NCI-H526 treated with DMSO at 0.1 percent for 48 hours (cell line): ENCODE data around the gene LRRC17.
"Not testable (repeated sequence)": the region's sequence is repeated elsewhere in the genome, so short reads cannot be mapped to it uniquely, and the experiment has no call there.

Experiments used
- DNase-seq: peaks from one replicate; lab custom pipeline; 2025; lab: John Stamatoyannopoulos, UW

Gene LRRC17

GRCh38 chr7:102897211-102897631 lies 15.6 kb upstream of the LRRC17 start:
- no peak for DNase-seq

GRCh38 chr7:102897856-102898531 lies 14.8 kb upstream of the LRRC17 start:
- no peak for DNase-seq

- no peak for DNase-seq
Observed at GRCh38 chr7:102898532-102898859, 14.3 kb upstream of the LRRC17 start.

GRCh38 chr7:102902052-102902451 lies 10.7 kb upstream of the LRRC17 start:
- DNase-seq: not testable (repeated sequence)

GRCh38 chr7:102903576-102903975 lies 9.2 kb upstream of the LRRC17 start:
- DNase-seq: not testable (repeated sequence)

- DNase-seq: no peak
Observed at GRCh38 chr7:102908676-102909075, 4.1 kb upstream of the LRRC17 start.

GRCh38 chr7:102913826-102914225 lies 1.0 kb downstream of the LRRC17 start:
- DNase-seq: no peak

GRCh38 chr7:102914585-102914984 lies 1.8 kb downstream of the LRRC17 start:
- DNase-seq: no peak

- DNase-seq: no peak
Observed at GRCh38 chr7:102916426-102916825, 3.6 kb downstream of the LRRC17 start.

- DNase-seq: no peak
Observed at GRCh38 chr7:102916881-102917280, 4.1 kb downstream of the LRRC17 start.

GRCh38 chr7:102917436-102918353 lies 4.9 kb downstream of the LRRC17 start:
- no peak for DNase-seq

GRCh38 chr7:102918845-102919244 lies 6.0 kb downstream of the LRRC17 start:
- DNase-seq: no peak

GRCh38 chr7:102925976-102926782 lies 13.4 kb downstream of the LRRC17 start:
- DNase-seq: no peak

GRCh38 chr7:102926783-102927140 lies 14.0 kb downstream of the LRRC17 start:
- no peak for DNase-seq

- no peak for DNase-seq
Observed at GRCh38 chr7:102927312-102927933, 14.6 kb downstream of the LRRC17 start.

GRCh38 chr7:102931757-102932156 lies 19.0 kb downstream of the LRRC17 start:
- DNase-seq: no peak

GRCh38 chr7:102933763-102934162 lies 21.0 kb downstream of the LRRC17 start:
- no peak for DNase-seq

- DNase-seq: no peak
Observed at GRCh38 chr7:102934239-102934638, 21.4 kb downstream of the LRRC17 start.

GRCh38 chr7:102934701-102935100 lies 21.9 kb downstream of the LRRC17 start:
- no peak for DNase-seq

GRCh38 chr7:102935450-102936115 lies 22.8 kb downstream of the LRRC17 start:
- DNase-seq: no peak

GRCh38 chr7:102938679-102939078 lies 25.9 kb downstream of the LRRC17 start:
- no peak for DNase-seq
